Parathyroid adenoma (tissue), 2 donors: ENCODE results near the gene FAM3B.

Experiments used
- H2AFZ ChIP-seq: fragments of 300-600 bp; sonication (generic); one replicate; pipeline ENCODE4 v1.7.0; 2017; ENCODE audit warnings: antibody characterized with exemption, mild to moderate bottlenecking
- H3K27ac ChIP-seq: fragments of 300-600 bp; sonication (generic); one replicate; pipeline ENCODE4 v1.7.0; 2017
- H3K27me3 ChIP-seq: fragments of 300-600 bp; sonication (generic); one replicate; pipeline ENCODE4 v1.7.0; 2017; ENCODE audit warnings: low read length; ENCODE audit not compliant: control insufficient read depth, insufficient read depth
- H3K36me3 ChIP-seq: fragments of 300-600 bp; sonication (generic); one replicate; pipeline ENCODE4 v1.7.0; 2017; ENCODE audit warnings: low read length; ENCODE audit not compliant: control insufficient read depth, insufficient read depth
- H3K4me1 ChIP-seq: fragments of 300-600 bp; sonication (generic); one replicate; pipeline ENCODE4 v1.7.0; 2017; ENCODE audit warnings: control low read depth
- H3K4me2 ChIP-seq: fragments of 300-600 bp; sonication (generic); one replicate; pipeline ENCODE4 v1.7.0; 2017; ENCODE audit warnings: low read length
- H3K4me3 ChIP-seq: fragments of 300-600 bp; sonication (generic); one replicate; pipeline ENCODE4 v1.7.0; 2017; ENCODE audit warnings: low read depth, low read length
- H3K79me2 ChIP-seq: fragments of 300-600 bp; sonication (generic); one replicate; pipeline ENCODE4 v1.7.0; 2017; ENCODE audit warnings: control low read depth
- H3K9ac ChIP-seq: fragments of 300-600 bp; sonication (generic); one replicate; pipeline ENCODE4 v1.7.0; 2017; ENCODE audit warnings: mild to moderate bottlenecking
- H3K9me3 ChIP-seq: fragments of 300-600 bp; sonication (generic); one replicate; pipeline ENCODE4 v1.7.0; 2017; ENCODE audit warnings: low read length; ENCODE audit not compliant: control insufficient read depth
- TF ChIP-seq, protein P1 (sequence below): fragments of 300-600 bp; sonication (generic); IDR thresholded peaks from one replicate; pipeline ENCODE4 v1.7.0; 2017; ENCODE audit warnings: antibody characterized with exemption, mild to moderate bottlenecking
- donor health status: primary hyperparathyroidism.

The FAM3B gene

DNA sequence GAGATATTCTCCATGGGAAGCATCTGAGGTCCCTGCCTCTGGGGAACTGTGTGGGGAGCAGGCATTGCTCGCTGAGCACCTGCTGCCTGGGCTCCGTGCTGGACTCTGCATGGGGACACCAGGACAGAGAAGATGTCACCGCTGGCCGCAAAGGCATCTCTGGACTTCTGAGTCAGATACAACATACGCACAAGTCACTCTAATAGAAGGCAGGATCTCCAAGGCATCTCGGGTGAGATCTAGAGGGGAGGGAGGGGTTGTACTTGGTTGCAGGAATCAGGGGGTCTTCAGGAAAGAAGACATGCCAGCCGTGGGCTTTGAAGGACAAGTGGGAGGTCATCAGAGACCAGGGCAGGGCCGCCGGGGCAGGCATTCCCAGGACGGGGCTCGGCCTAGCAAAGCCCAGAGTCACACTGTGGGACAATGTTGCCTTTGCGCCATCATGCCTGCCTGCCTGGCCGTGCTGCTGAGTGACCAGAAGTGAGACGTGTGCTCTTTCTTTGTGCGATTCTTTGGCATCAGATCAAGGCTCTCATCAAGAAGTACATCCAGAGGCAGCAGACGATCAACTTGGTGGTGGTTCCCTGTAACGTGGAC lies 73.5 kb downstream of the FAM3B start:
- Histone ChIP-seq H3K27ac (no peak overlapping the region), H2AFZ (no peak overlapping the region), H3K4me1 (no peaks in the 10 kb centered on the region), H3K79me2 (no peaks in the 10 kb centered on the region), H3K9me3 (no peaks in the 10 kb centered on the region), H3K36me3 (no peaks in the 10 kb centered on the region), H3K4me3 (no peak overlapping the region), H3K4me2 (no peak overlapping the region), H3K27me3 (no peaks in the 10 kb centered on the region), H3K9ac (no peak overlapping the region)
- TF ChIP-seq, protein P1, sequence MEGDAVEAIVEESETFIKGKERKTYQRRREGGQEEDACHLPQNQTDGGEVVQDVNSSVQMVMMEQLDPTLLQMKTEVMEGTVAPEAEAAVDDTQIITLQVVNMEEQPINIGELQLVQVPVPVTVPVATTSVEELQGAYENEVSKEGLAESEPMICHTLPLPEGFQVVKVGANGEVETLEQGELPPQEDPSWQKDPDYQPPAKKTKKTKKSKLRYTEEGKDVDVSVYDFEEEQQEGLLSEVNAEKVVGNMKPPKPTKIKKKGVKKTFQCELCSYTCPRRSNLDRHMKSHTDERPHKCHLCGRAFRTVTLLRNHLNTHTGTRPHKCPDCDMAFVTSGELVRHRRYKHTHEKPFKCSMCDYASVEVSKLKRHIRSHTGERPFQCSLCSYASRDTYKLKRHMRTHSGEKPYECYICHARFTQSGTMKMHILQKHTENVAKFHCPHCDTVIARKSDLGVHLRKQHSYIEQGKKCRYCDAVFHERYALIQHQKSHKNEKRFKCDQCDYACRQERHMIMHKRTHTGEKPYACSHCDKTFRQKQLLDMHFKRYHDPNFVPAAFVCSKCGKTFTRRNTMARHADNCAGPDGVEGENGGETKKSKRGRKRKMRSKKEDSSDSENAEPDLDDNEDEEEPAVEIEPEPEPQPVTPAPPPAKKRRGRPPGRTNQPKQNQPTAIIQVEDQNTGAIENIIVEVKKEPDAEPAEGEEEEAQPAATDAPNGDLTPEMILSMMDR = no peak

GRCh38 chr21:41393876-41394465 lies 77.4 kb downstream of the FAM3B start:
- no peak overlapping the region for H3K4me3 ChIP-seq
- no peaks in the 10 kb centered on the region for H3K27me3 ChIP-seq
- H3K27ac ChIP-seq = no peak overlapping the region
- TF ChIP-seq, protein P1 = no peak
- H3K4me2 ChIP-seq = no peak overlapping the region
- H3K4me1 ChIP-seq = no peaks in the 10 kb centered on the region
- H3K36me3 ChIP-seq = no peaks in the 10 kb centered on the region
- H3K9me3 ChIP-seq = no peaks in the 10 kb centered on the region
- H2AFZ ChIP-seq = no peak overlapping the region
- H3K79me2 ChIP-seq = no peaks in the 10 kb centered on the region
- no peak overlapping the region for H3K9ac ChIP-seq

GRCh38 chr21:41396558-41397075 lies 80.0 kb downstream of the FAM3B start:
- Histone ChIP-seq H3K4me2 (no peak overlapping the region), H3K27ac (no peak overlapping the region), H3K9ac (no peak overlapping the region), H2AFZ (no peak overlapping the region), H3K79me2 (no peaks in the 10 kb centered on the region), H3K9me3 (no peaks in the 10 kb centered on the region), H3K4me1 (no peaks in the 10 kb centered on the region), H3K4me3 (no peak overlapping the region), H3K36me3 (no peaks in the 10 kb centered on the region), H3K27me3 (no peaks in the 10 kb centered on the region)
- TF ChIP-seq, protein P1 = no peak

- no peak overlapping the region for H3K9ac ChIP-seq
- TF ChIP-seq, protein P1 = no peak
- no peak overlapping the region for H3K4me2 ChIP-seq
- H3K4me3 ChIP-seq = no peak overlapping the region
- no peaks in the 10 kb centered on the region for H3K9me3 ChIP-seq
- no peak overlapping the region for H2AFZ ChIP-seq
- H3K79me2 ChIP-seq = no peaks in the 10 kb centered on the region
- no peaks in the 10 kb centered on the region for H3K36me3 ChIP-seq
- H3K4me1 ChIP-seq = no peaks in the 10 kb centered on the region
- H3K27ac ChIP-seq = no peak overlapping the region
- no peaks in the 10 kb centered on the region for H3K27me3 ChIP-seq
Observed at GRCh38 chr21:41397471-41397891, 80.9 kb downstream of the FAM3B start.

GRCh38 chr21:41398251-41398650 lies 81.7 kb downstream of the FAM3B start:
- TF ChIP-seq, protein P1 = no peak
- Histone ChIP-seq H3K9ac (no peak overlapping the region), H3K79me2 (no peaks in the 10 kb centered on the region)

More at GRCh38 chr21:41398251-41398650, 81.7 kb downstream of the FAM3B start:
- Histone ChIP-seq H2AFZ (no peak overlapping the region), H3K4me1 (no peaks in the 10 kb centered on the region), H3K9me3 (no peaks in the 10 kb centered on the region), H3K27ac (no peak overlapping the region), H3K36me3 (no peaks in the 10 kb centered on the region), H3K4me3 (no peak overlapping the region), H3K4me2 (no peak overlapping the region), H3K27me3 (no peaks in the 10 kb centered on the region)
